ENCODE measurements around the gene RBM20. TPM values are rescaled to one million over a fixed set of nuclear protein-coding genes. Genes with fewer than 3 reads are reported as not detected.

RBM20 gene
- total and polyA plus RNA-seq, 2 donors from 2014 or later: 0.88 to 2.1 TPM

DNA sequence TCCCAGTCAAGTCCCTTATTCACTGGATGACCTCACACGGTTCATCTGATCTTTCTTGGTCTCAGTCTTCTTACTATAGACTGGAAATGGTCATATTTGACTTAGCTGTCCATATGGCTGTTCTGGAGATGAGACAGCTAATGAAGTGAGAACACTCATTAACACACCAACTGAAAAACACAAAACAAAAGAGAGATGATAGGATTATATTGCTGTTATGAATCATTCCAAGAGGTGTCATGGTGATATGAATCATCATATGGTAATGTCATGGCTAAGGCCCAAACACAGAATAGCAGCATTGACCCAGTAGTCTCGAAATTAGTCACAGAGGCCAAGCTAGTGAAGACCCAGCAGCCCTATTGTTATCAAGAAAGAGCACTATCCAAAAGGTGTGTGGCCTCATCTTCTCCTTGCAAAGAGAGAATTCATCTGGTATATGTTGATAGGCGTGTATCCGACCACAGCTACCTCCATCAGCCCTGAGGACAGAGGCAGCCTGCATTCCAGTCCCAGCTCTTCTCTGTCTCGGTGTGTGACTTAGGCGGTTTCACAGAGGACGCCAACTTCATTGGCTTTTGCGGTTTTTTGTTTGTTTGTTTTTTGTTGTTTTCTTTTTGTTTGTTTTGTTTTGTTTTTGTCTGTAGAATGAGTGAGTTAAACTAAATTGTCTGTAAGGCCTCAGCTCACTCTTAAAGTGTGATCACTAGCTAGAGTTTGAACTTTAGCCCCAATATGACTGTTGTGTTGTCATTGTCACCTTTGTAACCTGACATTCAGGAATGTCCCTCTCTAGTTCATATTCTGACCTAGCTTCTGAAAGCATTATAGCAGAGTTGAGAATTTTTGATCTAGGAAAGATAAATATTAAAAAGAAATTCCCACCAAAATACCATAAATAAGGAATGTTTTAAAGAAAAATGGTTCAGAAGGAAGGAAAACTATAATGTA lies 130.2 kb downstream of the RBM20 start:
- intact Hi-C loops (cut with DNase I): no loop called here
- no peaks in the 10 kb centered on the region for H3K4me1 ChIP-seq (ENCODE audit: control insufficient read depth in 2 of 3, insufficient read depth in 2 of 3, low read depth in 1 of 3, low read length in 3 of 3)
- H3K9me3 ChIP-seq (ENCODE audit: control insufficient read depth in 2 of 3, insufficient read depth in 1 of 3, low read length in 3 of 3): no peaks in the 10 kb centered on the region
- no peak overlapping the region for H3K9ac ChIP-seq (ENCODE audit: low read length in 3 of 3)
- FAIRE-seq (no peak), DNase-seq (no peak)
- no peak overlapping the region for H3K4me3 ChIP-seq (ENCODE audit: low read length in 3 of 3)
- TF ChIP-seq, protein P1, sequence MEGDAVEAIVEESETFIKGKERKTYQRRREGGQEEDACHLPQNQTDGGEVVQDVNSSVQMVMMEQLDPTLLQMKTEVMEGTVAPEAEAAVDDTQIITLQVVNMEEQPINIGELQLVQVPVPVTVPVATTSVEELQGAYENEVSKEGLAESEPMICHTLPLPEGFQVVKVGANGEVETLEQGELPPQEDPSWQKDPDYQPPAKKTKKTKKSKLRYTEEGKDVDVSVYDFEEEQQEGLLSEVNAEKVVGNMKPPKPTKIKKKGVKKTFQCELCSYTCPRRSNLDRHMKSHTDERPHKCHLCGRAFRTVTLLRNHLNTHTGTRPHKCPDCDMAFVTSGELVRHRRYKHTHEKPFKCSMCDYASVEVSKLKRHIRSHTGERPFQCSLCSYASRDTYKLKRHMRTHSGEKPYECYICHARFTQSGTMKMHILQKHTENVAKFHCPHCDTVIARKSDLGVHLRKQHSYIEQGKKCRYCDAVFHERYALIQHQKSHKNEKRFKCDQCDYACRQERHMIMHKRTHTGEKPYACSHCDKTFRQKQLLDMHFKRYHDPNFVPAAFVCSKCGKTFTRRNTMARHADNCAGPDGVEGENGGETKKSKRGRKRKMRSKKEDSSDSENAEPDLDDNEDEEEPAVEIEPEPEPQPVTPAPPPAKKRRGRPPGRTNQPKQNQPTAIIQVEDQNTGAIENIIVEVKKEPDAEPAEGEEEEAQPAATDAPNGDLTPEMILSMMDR (IDR thresholded peaks at IDR 0.05; ENCODE audit: borderline replicate concordance, extremely low read depth, insufficient read depth): no peak
- H3K36me3 ChIP-seq (ENCODE audit: control insufficient read depth in 2 of 3, insufficient read depth in 3 of 3, low read length in 3 of 3): no peaks in the 10 kb centered on the region
- H3K27ac ChIP-seq (ENCODE audit: low read depth in 2 of 2, low read length in 2 of 2): no peak overlapping the region
- H3K27me3 ChIP-seq (ENCODE audit: control insufficient read depth, insufficient read depth, low read length): no peaks in the 10 kb centered on the region

DNA sequence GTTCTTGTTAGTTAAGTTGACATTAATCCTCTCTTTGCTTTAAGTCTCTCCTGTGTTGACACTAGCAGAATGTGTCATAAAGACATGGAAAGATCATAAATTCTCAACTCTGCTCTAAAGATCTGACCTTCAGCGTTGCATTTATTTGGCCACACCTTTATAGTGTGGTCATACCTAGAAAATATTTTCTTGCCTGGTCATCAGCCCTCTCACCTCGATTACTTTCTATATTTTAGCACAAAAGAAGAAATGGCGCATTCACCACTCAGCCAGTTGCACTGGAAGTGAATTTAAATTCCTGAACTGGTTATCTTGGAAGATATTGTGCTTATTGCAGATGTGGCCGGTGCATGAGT lies 130.9 kb downstream of the RBM20 start:
- Histone ChIP-seq H3K4me3 (ENCODE audit: low read length in 3 of 3) (no peak overlapping the region), H3K27me3 (ENCODE audit: control insufficient read depth, insufficient read depth, low read length) (no peaks in the 10 kb centered on the region), H3K9ac (ENCODE audit: low read length in 3 of 3) (no peak overlapping the region), H3K9me3 (ENCODE audit: control insufficient read depth in 2 of 3, insufficient read depth in 1 of 3, low read length in 3 of 3) (no peaks in the 10 kb centered on the region), H3K27ac (ENCODE audit: low read depth in 2 of 2, low read length in 2 of 2) (no peak overlapping the region), H3K4me1 (ENCODE audit: control insufficient read depth in 2 of 3, insufficient read depth in 2 of 3, low read depth in 1 of 3, low read length in 3 of 3) (no peaks in the 10 kb centered on the region), H3K36me3 (ENCODE audit: control insufficient read depth in 2 of 3, insufficient read depth in 3 of 3, low read length in 3 of 3) (no peaks in the 10 kb centered on the region)
- intact Hi-C loops (cut with DNase I): no loop called here
- FAIRE-seq (no peak), DNase-seq (no peak)
- TF ChIP-seq, protein P1 (IDR thresholded peaks at IDR 0.05; ENCODE audit: borderline replicate concordance, extremely low read depth, insufficient read depth): no peak

DNA sequence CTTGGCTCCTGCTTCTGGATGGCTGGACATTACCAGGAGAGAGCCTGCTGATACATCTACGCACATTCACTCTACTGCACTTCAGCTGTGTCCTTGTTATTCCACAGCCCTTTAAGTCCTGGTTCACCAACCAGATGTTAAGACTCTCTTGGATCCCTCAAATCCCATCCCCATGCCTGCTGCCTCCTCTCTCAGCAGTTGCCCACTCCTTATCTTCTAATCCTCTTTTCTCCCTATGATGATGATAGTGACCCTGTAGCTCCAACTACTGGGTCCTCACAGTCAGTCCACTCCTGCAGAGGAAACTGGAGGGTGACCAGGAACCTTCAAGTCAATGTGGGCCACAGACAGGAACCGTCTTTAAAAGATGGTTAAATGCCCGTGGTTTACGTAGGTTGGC lies 131.3 kb downstream of the RBM20 start:
- Histone ChIP-seq H3K4me3 (ENCODE audit: low read length in 3 of 3) (no peak overlapping the region), H3K27ac (ENCODE audit: low read depth in 2 of 2, low read length in 2 of 2) (no peak overlapping the region)
- intact Hi-C loops (cut with DNase I): no loop called here

More for the DNA sequence above, 131.3 kb downstream of the RBM20 start:
- Histone ChIP-seq H3K9ac (ENCODE audit: low read length in 3 of 3) (no peak overlapping the region), H3K9me3 (ENCODE audit: control insufficient read depth in 2 of 3, insufficient read depth in 1 of 3, low read length in 3 of 3) (no peaks in the 10 kb centered on the region), H3K4me1 (ENCODE audit: control insufficient read depth in 2 of 3, insufficient read depth in 2 of 3, low read depth in 1 of 3, low read length in 3 of 3) (no peaks in the 10 kb centered on the region), H3K36me3 (ENCODE audit: control insufficient read depth in 2 of 3, insufficient read depth in 3 of 3, low read length in 3 of 3) (no peaks in the 10 kb centered on the region), H3K27me3 (ENCODE audit: control insufficient read depth, insufficient read depth, low read length) (no peaks in the 10 kb centered on the region)
- TF ChIP-seq, protein P1 (IDR thresholded peaks at IDR 0.05; ENCODE audit: borderline replicate concordance, extremely low read depth, insufficient read depth): no peak
- DNase-seq (no peak), FAIRE-seq (no peak)
